Measurements from ENCODE around the gene HDAC8. TPM values are rescaled to one million over a fixed set of nuclear protein-coding genes. Genes with fewer than 3 reads are reported as not detected.
"Not testable (repeated sequence)": the region's sequence is repeated elsewhere in the genome, so short reads cannot be mapped to it uniquely, and the experiment has no call there.

HDAC8 gene
- total and polyA plus RNA-seq, 2 donors (not counting 1 experiment from before 2014, with no cell fraction given) = 13.3 to 41.9 TPM

DNA sequence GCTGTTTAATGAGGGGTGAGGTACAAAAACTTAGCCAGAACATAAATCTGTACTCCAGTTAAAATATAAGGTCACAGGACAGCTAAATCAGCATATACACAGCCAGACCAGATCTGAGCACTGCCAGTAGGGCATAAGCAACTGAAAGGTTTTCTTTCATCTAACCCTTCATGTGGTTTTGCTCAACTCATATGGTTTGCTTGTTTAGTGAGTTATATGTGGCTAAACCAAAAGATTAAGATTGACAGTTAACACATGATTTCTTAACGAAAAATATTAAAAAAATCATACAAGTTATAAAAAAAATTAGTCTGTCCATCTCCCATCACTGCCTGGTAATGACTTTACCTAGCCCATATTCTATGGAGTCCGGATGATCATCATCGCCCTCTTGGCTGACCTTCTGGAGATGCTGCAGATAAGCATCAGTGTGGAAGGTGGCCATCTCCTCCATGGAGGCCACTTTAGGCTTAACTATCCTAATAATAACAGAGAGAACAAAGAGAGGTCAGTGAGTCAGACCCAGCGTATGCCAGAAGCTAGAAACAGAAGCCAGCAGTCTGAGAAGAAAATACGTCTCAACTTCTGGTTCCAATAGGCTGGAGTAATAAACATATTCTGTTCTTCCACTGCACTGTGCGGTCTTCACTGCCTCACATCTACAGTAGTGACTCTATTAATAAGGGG lies 4.1 kb downstream of the HDAC8 start:
- ChIA-PET POLR2A (no interaction called here), CTCF (no interaction called here)
- peaks cover 0 to 6% of the 10 kb centered on the region in 2 donors for H3K4me1 ChIP-seq (ENCODE audit: control insufficient read depth in 2 of 2, insufficient read depth in 2 of 2, low read length in 2 of 2)
- no peaks in the 10 kb centered on the region for H4K20me1 ChIP-seq (ENCODE audit: control insufficient read depth, insufficient read depth, low read length, poor library complexity, severe bottlenecking)
- H3K27me3 ChIP-seq (replicated peaks in 1 of 4; ENCODE audit: control extremely low read depth in 1 of 4, control insufficient read depth in 3 of 4, insufficient read depth in 4 of 4, low read length in 3 of 4) = no peaks in the 10 kb centered on the region
- no peak overlapping the region for H3K27ac ChIP-seq (ENCODE audit: low read length in 2 of 2)
- H3K4me3 ChIP-seq (ENCODE audit: control extremely low read depth in 1 of 5, extremely low read depth in 1 of 5, insufficient read depth in 1 of 5, low read depth in 2 of 5, low read length in 4 of 5) = no peak overlapping the region
- peaks cover 0 to 16% of the 10 kb centered on the region in 2 experiments for H3K36me3 ChIP-seq (replicated peaks in 1 of 2; ENCODE audit: control extremely low read depth in 1 of 2, control insufficient read depth in 1 of 2, extremely low read depth in 1 of 2, insufficient read depth in 2 of 2, low read length in 1 of 2)
- no peaks in the 10 kb centered on the region for H3K27me3 Mint-ChIP-seq
- peaks cover 7% of the 10 kb centered on the region for H3K79me2 ChIP-seq (ENCODE audit: control insufficient read depth, insufficient read depth, low read length)
- WGBS (ENCODE audit: insufficient coverage) = no CpG with 5 or more reads among the region's 6 CpGs
- ATAC-seq (ENCODE audit: low read depth) (no peak), DNase-seq (no peak)
- H3K4me3 Mint-ChIP-seq = no peak overlapping the region
- no peak overlapping the region for H3K4me2 ChIP-seq (replicated peaks; ENCODE audit: low read depth, low read length, poor library complexity, severe bottlenecking)
- no peak overlapping the region for H3K9ac ChIP-seq (ENCODE audit: low read length)
- no peaks in the 10 kb centered on the region for H3K9me3 ChIP-seq (ENCODE audit: control extremely low read depth in 1 of 3, control insufficient read depth in 2 of 3, insufficient read depth in 1 of 3, low read length in 2 of 3)
- TF ChIP-seq EZH2 (IDR thresholded peaks at IDR 0.05; ENCODE audit: borderline replicate concordance, insufficient read depth, low read depth, low read length, poor library complexity, severe bottlenecking) = no peak
- TF ChIP-seq CTCF (IDR thresholded peaks at IDR 0.05) = no peak
- intact Hi-C loops (cut with micrococcal nuclease) = no loop called here
- no peak overlapping the region for H3K27ac Mint-ChIP-seq
- H3K9me3 Mint-ChIP-seq (ENCODE audit: insufficient read depth) = no peaks in the 10 kb centered on the region
- H2AFZ ChIP-seq (ENCODE audit: insufficient read depth, low read depth, low read length, poor library complexity, severe bottlenecking) = no peak overlapping the region
- peaks cover 12% of the 10 kb centered on the region for H3K4me1 Mint-ChIP-seq

DNA sequence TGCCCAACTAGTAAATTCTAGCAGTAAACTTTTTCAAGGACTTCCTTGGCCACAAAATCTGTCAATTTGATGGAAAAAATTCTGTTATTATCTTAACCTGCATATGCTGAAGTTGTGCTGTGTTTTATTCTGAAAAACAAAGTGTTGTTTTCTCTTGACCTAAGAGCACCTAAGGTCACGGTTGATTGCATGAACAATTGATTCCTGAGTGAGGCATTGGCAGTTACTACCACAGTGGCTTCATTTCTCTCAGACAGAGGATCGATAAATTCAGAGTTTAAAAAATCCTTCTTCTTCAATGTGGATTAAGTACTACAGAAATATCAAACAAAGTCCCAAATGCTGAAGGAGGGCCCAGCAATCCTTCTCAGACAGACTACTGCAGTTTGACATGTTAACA lies 6.2 kb downstream of the HDAC8 start:
- no peak overlapping the region for H3K4me2 ChIP-seq (replicated peaks; ENCODE audit: low read depth, low read length, poor library complexity, severe bottlenecking)
- Mint-ChIP-seq H3K9me3 (ENCODE audit: insufficient read depth) (no peaks in the 10 kb centered on the region), H3K4me1 (peaks cover 5% of the 10 kb centered on the region), H3K27me3 (no peaks in the 10 kb centered on the region), H3K4me3 (no peak overlapping the region), H3K27ac (no peak overlapping the region)
- H3K27ac ChIP-seq (ENCODE audit: low read length in 2 of 2) = no peak overlapping the region
- H3K79me2 ChIP-seq (ENCODE audit: control insufficient read depth, insufficient read depth, low read length) = peaks cover 3% of the 10 kb centered on the region
- no peaks in the 10 kb centered on the region for H4K20me1 ChIP-seq (ENCODE audit: control insufficient read depth, insufficient read depth, low read length, poor library complexity, severe bottlenecking)
- peaks cover 0 to 16% of the 10 kb centered on the region in 2 experiments for H3K36me3 ChIP-seq (replicated peaks in 1 of 2; ENCODE audit: control extremely low read depth in 1 of 2, control insufficient read depth in 1 of 2, extremely low read depth in 1 of 2, insufficient read depth in 2 of 2, low read length in 1 of 2)
- H3K27me3 ChIP-seq (replicated peaks in 1 of 4; ENCODE audit: control extremely low read depth in 1 of 4, control insufficient read depth in 3 of 4, insufficient read depth in 4 of 4, low read length in 3 of 4) = no peaks in the 10 kb centered on the region
- no peak overlapping the region for H2AFZ ChIP-seq (ENCODE audit: insufficient read depth, low read depth, low read length, poor library complexity, severe bottlenecking)
- no peaks in the 10 kb centered on the region for H3K4me1 ChIP-seq (ENCODE audit: control insufficient read depth in 2 of 2, insufficient read depth in 2 of 2, low read length in 2 of 2)
- intact Hi-C loops (cut with micrococcal nuclease) = no loop called here
- no peak for TF ChIP-seq EZH2 (IDR thresholded peaks at IDR 0.05; ENCODE audit: borderline replicate concordance, insufficient read depth, low read depth, low read length, poor library complexity, severe bottlenecking)
- TF ChIP-seq CTCF (IDR thresholded peaks at IDR 0.05) = no peak
- WGBS (ENCODE audit: insufficient coverage) = no CpG with 5 or more reads among the region's 2 CpGs
- no peaks in the 10 kb centered on the region for H3K9me3 ChIP-seq (ENCODE audit: control extremely low read depth in 1 of 3, control insufficient read depth in 2 of 3, insufficient read depth in 1 of 3, low read length in 2 of 3)
- no peak overlapping the region for H3K4me3 ChIP-seq (ENCODE audit: control extremely low read depth in 1 of 5, extremely low read depth in 1 of 5, insufficient read depth in 1 of 5, low read depth in 2 of 5, low read length in 4 of 5)
- ChIA-PET CTCF (no interaction called here), POLR2A (no interaction called here)
- H3K9ac ChIP-seq (ENCODE audit: low read length) = no peak overlapping the region
- no peak for ATAC-seq (ENCODE audit: low read depth)
- DNase-seq = no peak

DNA sequence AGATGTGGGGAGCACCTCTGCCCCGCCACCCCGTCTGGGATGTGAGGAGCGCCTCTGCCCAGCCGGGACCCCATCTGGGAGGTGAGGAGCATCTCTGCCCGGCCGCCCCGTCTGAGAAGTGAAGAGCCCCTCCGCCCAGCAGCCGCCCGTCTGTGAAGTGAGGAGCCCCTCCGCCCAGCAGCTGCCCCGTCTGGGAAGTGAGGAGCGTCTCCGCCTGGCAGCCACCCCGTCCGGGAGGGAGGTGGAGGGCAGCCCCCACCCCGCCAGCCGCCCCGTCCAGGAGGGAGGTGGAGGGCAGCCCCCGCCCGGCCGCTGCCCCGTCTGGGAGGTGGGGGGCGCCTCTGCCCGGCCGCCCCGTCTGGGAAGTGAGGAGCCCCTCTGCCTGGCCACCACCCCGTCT lies 13.0 kb downstream of the HDAC8 start:
- WGBS (ENCODE audit: insufficient coverage) = 100% methylated on average over 4 of the region's 28 CpGs
- not testable (repeated sequence) for H3K4me2 ChIP-seq (replicated peaks; ENCODE audit: low read depth, low read length, poor library complexity, severe bottlenecking)

More for the DNA sequence above, 13.0 kb downstream of the HDAC8 start:
- H3K4me1 ChIP-seq (ENCODE audit: control insufficient read depth in 2 of 2, insufficient read depth in 2 of 2, low read length in 2 of 2); H3K27me3 Mint-ChIP-seq; H3K27ac ChIP-seq (ENCODE audit: low read length in 2 of 2); H3K4me3 ChIP-seq (ENCODE audit: control extremely low read depth in 1 of 5, extremely low read depth in 1 of 5, insufficient read depth in 1 of 5, low read depth in 2 of 5, low read length in 4 of 5); H4K20me1 ChIP-seq (ENCODE audit: control insufficient read depth, insufficient read depth, low read length, poor library complexity, severe bottlenecking); DNase-seq; ATAC-seq (ENCODE audit: low read depth); H2AFZ ChIP-seq (ENCODE audit: insufficient read depth, low read depth, low read length, poor library complexity, severe bottlenecking); H3K9me3 Mint-ChIP-seq (ENCODE audit: insufficient read depth); H3K4me1 Mint-ChIP-seq; H3K36me3 ChIP-seq (replicated peaks in 1 of 2; ENCODE audit: control extremely low read depth in 1 of 2, control insufficient read depth in 1 of 2, extremely low read depth in 1 of 2, insufficient read depth in 2 of 2, low read length in 1 of 2); H3K9ac ChIP-seq (ENCODE audit: low read length); POLR2A ChIA-PET; H3K79me2 ChIP-seq (ENCODE audit: control insufficient read depth, insufficient read depth, low read length); H3K9me3 ChIP-seq (ENCODE audit: control extremely low read depth in 1 of 3, control insufficient read depth in 2 of 3, insufficient read depth in 1 of 3, low read length in 2 of 3); intact Hi-C loops (cut with micrococcal nuclease); CTCF ChIA-PET; H3K27me3 ChIP-seq (replicated peaks in 1 of 4; ENCODE audit: control extremely low read depth in 1 of 4, control insufficient read depth in 3 of 4, insufficient read depth in 4 of 4, low read length in 3 of 4); H3K27ac Mint-ChIP-seq; H3K4me3 Mint-ChIP-seq: not testable (repeated sequence)

Measured in B cell (primary cell).